Dedifferentiated amniotic fluid mesenchymal stem cell (primary cell): ENCODE results near the gene CCDC88C.

ENCODE experiments used
- DNase-seq: peaks from one replicate; pipeline ENCODE4 v3.0.0-alpha.2; 2016; ENCODE audit errors: extremely low spot score

The CCDC88C gene

DNA sequence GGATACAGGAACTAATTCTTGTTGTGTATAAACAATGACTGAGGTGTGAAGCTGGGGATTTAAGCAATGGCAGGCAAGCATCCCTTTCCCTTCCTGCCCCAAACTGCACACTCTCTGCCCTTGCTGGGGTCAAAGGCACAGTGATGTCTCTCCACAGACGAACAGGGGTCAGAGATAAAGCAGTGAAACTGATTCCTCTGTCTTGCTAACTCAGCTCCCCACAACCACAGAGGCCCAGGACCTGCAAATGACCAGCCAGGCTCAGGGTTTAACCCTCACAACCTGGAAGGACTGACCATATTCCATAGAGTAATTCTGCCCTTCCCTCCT is 67.2 kb downstream of the CCDC88C start:
- no peak for DNase-seq

DNA sequence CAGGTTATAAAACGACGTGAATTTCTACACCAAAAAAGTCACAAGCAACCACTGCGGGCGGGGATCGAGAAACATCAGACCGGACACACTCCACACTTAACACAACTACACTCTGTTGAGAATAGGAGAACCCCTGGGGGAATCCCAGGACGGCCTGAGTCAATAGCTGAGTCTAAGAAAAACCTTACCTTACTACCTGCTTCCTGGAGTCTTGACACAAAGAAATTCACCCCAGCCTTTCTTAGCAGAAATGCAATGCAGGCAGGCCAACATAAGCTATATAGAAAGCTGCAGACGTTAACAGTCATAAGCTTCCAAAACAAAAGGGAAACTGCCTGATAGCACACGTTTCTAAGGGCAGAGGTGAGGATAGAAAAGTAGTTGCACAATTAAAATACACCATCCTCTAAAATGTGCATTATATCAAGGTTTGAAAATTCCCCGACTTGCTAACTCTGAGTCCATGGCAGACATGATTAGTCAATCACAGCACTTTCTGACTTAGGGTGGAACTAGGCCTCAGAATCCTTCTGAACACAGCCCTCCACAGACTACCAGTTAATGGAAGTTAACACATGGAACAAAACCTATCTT is 68.0 kb downstream of the CCDC88C start:
- no peak for DNase-seq

GRCh38 chr14:91348845-91349465 is 68.7 kb downstream of the CCDC88C start:
- DNase-seq: no peak

GRCh38 chr14:91346838-91347173 is 70.8 kb downstream of the CCDC88C start:
- DNase-seq: no peak

DNA sequence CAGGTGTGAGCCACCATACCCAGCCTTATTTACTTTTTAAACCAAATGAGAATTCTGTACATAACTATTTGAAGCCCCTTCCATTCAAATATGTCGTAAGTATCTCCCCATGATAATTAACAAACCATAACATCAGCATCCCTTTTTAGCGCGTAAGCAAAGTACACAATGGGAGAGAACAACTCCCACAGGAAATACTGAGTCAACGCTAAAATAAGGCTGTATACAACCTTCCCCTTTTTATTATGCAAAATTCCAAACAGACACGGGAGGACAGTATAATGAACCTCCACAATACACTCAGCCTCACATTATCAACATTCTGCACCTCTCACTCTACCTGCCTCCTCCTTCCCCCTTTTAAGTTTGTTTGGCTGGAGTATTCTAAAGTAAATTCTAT is 73.5 kb downstream of the CCDC88C start:
- DNase-seq: no peak

GRCh38 chr14:91343051-91343450 is 74.6 kb downstream of the CCDC88C start:
- no peak for DNase-seq

DNA sequence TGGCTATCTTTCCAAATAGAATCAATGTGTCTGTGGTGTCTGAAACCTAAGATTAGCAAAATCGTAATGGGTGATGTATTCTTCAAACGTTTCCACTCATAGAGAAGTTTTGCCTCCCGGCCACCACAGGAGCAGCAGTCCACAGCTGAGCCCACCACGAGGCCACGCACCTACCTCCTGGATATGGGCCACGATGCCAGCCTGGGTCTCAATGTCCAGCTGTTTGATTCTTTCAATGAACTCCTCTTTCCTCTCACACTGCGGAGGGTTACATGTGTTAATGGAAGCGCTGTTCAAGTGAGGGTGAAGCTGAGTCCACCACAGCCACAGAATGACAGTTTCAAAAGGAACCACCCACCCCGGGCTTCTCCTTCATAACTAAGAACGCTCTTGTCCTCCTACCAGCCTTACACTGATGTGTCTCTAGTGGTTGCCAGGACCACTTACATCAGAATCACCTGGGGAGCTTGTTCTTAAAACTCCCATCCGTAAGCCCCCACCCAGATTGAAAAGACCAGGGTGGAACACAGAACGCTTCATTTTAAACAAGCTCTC is 75.3 kb downstream of the CCDC88C start:
- DNase-seq: no peak

GRCh38 chr14:91341751-91342154 is 75.9 kb downstream of the CCDC88C start:
- no peak for DNase-seq

DNA sequence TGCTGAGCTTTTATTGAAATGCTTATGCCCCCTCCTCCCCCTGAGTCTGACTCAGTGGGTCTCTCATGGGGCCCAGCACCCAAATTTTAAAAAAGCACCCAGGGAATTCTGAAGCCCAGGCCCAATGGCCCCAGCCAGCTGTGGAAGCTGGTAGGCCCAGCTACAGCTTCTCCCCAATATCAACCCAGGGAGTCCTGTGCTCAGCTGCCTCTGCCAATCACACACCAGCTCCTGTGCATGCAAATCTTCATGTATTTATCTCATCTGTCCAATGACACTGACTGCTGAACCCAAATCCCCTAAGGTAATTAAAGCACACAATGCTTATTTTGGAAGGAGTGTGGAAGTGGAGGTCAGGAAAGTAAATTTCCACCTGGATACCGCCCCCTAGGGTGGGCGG is 76.3 kb downstream of the CCDC88C start:
- DNase-seq: no peak

DNA sequence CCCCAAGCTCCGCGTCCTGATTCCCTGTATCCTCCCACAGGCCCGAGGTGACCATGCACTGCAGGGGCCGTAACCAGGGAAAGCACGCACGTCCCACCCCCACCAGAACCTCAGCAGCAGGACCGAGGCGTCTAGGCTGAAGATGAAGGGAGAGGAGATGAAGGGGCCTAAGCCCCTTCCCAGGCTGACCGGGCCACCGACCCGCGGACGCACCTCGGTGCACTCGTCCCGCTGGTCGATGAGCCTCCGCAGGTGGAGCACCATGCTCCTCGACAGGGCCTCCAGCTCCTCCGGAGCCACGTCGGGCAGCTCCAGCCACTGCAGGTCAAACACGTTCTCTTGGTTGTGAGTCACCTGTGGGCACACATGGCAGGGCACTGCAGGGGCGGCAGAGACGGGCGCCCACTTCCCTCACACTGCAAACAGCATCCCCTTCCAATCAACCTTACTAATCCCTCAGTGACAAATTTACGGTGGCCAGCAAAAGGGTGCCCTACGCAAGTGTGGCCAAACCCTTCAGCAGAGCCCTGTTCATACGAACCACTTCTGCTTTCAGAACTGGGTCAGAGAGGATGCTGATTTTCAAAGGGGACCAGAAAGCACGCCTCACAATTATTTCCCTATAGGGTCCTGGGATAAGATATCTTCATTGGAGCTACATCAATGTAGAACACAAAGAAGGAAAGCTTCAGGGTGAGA is 77.8 kb downstream of the CCDC88C start:
- DNase-seq: no peak

DNA sequence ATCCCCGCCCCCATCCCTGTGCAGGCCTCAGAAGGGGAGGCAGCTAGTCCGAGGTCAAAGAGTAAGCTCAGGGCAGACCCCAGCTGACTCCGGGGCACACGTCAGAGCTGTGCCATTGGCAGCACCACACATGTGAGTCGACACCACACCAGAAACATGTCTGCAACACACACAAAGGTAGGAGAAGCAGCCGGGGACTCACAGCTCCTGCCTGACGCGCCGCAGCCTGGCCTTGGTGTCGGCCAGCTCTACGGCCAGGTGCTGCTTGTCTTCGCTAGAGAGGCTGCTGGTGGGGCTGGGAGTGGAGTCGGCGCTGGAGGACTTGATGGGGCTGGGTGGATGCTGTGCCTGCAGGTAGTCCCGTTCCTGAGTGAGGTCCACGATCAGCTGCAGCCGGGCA is 78.5 kb downstream of the CCDC88C start:
- DNase-seq: no peak

DNA sequence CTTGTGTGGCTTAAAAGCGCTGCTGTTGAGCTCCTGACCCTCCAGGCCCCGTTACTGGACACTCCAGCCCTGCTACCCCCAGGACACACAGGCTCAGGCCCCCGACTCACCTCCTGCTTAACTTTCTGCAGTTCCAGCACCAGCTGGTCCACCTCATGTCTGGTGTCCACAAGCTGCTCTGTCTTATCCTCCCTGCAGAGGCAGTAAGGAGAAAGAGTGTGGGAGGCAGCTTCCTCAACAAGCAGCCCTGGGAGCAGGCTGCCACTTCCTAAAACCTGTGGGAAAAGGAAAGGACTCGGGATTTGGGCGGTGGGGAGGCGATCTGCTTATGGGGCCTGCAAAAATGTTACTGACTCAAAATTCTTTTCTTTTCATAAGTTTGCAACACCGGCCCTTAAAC is 79.2 kb downstream of the CCDC88C start:
- DNase-seq: no peak

- no peak for DNase-seq
Observed at GRCh38 chr14:91337699-91338335, 79.8 kb downstream of the CCDC88C start.

GRCh38 chr14:91336093-91336450 is 81.5 kb downstream of the CCDC88C start:
- no peak for DNase-seq

DNA sequence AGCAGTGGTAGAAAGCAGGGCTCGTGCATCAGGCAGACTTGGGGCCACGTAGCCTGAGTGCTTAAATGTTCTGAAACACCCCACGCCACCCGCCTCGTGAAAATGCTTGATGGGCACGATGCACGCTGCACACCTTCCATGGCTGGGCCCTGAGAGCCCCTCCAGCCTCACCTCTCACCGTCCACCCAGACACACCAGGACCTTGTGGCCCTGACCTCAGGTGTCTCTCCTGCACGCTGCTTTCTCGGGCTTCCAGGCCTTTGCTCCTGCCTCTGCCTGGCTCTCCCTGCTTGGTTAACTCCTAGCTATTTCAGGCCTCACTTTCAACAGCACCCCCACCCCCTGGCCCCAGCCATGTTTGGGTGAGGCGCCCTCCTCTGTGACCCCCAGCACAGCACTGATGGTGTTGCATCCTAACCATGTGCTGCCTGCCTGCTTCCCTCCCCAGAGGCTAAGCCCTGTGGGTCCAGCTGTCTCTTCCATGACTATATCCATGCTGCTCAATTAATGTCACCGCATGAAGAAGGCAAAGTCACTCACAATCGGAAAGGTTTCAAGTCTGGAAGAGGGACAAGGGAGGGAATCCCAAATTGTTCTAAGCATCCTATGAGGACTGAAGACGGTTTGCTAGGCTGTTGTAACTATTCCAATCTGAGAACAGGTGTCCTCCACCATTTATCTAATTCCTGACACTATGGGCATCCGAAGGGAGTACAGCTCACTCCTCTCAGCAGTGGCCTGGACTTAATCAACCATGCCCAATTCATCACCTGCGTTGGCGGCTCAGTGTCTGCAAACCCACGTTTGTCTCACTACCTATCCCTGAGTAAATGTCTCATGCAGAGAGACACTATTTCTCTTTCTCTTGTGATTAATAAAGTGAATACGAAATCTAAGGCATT is 82.2 kb downstream of the CCDC88C start:
- no peak for DNase-seq

DNA sequence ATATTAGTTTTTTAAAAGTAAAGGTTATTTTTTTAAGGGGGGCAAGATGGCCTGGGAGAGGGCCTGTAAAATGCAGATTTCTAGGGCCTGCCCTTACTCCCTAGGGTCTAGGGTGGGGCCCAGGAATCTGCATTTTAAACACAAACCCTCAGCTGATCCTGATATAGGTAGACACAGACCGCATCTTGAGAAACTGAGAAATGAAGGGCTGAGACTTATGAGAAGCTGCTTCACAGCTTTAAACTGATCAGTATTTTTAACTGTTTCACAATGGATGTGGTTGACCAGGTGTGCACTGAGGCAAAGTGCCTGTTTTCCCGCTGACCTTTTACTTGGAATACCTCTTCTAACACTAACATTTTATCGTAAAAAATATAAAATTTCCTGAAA is 84.0 kb downstream of the CCDC88C start:
- DNase-seq: no peak

- DNase-seq: no peak
Observed at GRCh38 chr14:91332986-91333649, 84.5 kb downstream of the CCDC88C start.

- DNase-seq: no peak
Observed at GRCh38 chr14:91332171-91332985, 85.2 kb downstream of the CCDC88C start.

GRCh38 chr14:91331721-91332120 is 85.9 kb downstream of the CCDC88C start:
- no peak for DNase-seq

GRCh38 chr14:91330856-91331255 is 86.8 kb downstream of the CCDC88C start:
- DNase-seq: no peak
